ENCODE data around the gene KCNH2.

GRCh38 chr7:151010307-151011096, 32.4 kb upstream of the KCNH2 start:
- TF ChIP-seq CTCF (conservative IDR thresholded peaks at IDR 0.05; ENCODE audit: low read depth, low read length) = no peak
- TF ChIP-seq EZH2 (IDR thresholded peaks at IDR 0.05; ENCODE audit: low read length, unreplicated experiment) = no peak
